Activated T-cell treated with anti-CD3 and anti-CD28 coated beads for 4 hours (primary cell): ENCODE results near the gene DMRT3.

Experiments used
- DNase-seq: peaks from one replicate; pipeline ENCODE4 v3.0.0-alpha.2; 2020

The DMRT3 gene

GRCh38 chr9:976258-976942, at the start of gene DMRT3:
TSS of gene DMRT3 (plus strand) at chr9:976655. CDS start at chr9:977002, 347 bp downstream.
- no peak for DNase-seq

- DNase-seq, result no peak
Measured at GRCh38 chr9:926976-927375, 49.5 kb upstream of the DMRT3 start.

GRCh38 chr9:928363-929042, 48.0 kb upstream of the DMRT3 start:
- no peak for DNase-seq

GRCh38 chr9:929719-930118, 46.7 kb upstream of the DMRT3 start:
- DNase-seq, result no peak

- DNase-seq, result no peak
Measured at GRCh38 chr9:933356-933755, 43.1 kb upstream of the DMRT3 start.

- DNase-seq, result no peak
Measured at GRCh38 chr9:935348-935965, 41.0 kb upstream of the DMRT3 start.

- no peak for DNase-seq
Measured at GRCh38 chr9:942805-943580, 33.5 kb upstream of the DMRT3 start.

- no peak for DNase-seq
Measured at GRCh38 chr9:947985-948384, 28.5 kb upstream of the DMRT3 start.

- DNase-seq, result no peak
Measured at GRCh38 chr9:948497-948896, 28.0 kb upstream of the DMRT3 start.

- DNase-seq, result no peak
Measured at GRCh38 chr9:950139-950538, 26.3 kb upstream of the DMRT3 start.

- no peak for DNase-seq
Measured at GRCh38 chr9:952546-952945, 23.9 kb upstream of the DMRT3 start.

- no peak for DNase-seq
Measured at GRCh38 chr9:959105-959504, 17.4 kb upstream of the DMRT3 start.

- no peak for DNase-seq
Measured at GRCh38 chr9:959914-960313, 16.5 kb upstream of the DMRT3 start.

GRCh38 chr9:962023-962422, 14.4 kb upstream of the DMRT3 start:
- DNase-seq, result no peak

- DNase-seq, result no peak
Measured at GRCh38 chr9:965497-965896, 11.0 kb upstream of the DMRT3 start.

GRCh38 chr9:966870-967269, 9.6 kb upstream of the DMRT3 start:
- no peak for DNase-seq

GRCh38 chr9:967436-967835, 9.0 kb upstream of the DMRT3 start:
- DNase-seq, result no peak

- no peak for DNase-seq
Measured at GRCh38 chr9:967903-968641, 8.4 kb upstream of the DMRT3 start.

GRCh38 chr9:969310-970150, 6.9 kb upstream of the DMRT3 start:
- DNase-seq, result no peak

GRCh38 chr9:970151-970996, 6.1 kb upstream of the DMRT3 start:
- no peak for DNase-seq
